GM23338 (cell line): ENCODE results near the gene VPS52. TPM values are rescaled to one million over a fixed set of nuclear protein-coding genes. Genes with fewer than 3 reads are reported as not detected.
"Not testable (repeated sequence)": the region's sequence is repeated elsewhere in the genome, so short reads cannot be mapped to it uniquely, and the experiment has no call there.

ENCODE experiments used
- ATAC-seq: fragments of 200-7000 bp; cut with Tn5 transposase; 3 replicates; pipeline ENCODE4 v1.9.1; 2020
- DNase-seq: peaks from one replicate; pipeline ENCODE4 v3.0.0-alpha.2; 2015; ENCODE audit warnings: low spot score
- H2AFZ ChIP-seq: fragments of 200-600 bp; sonication (generic); 2 replicates; pipeline ENCODE4 v1.8.0; 2016; ENCODE audit warnings: antibody characterized with exemption, mild to moderate bottlenecking, moderate library complexity
- H3F3A ChIP-seq: fragments of 200-600 bp; sonication (generic); replicated peaks from 2 replicates; pipeline ENCODE4 v1.8.0; 2017; ENCODE audit warnings: antibody characterized with exemption, mixed run types, low read depth
- H3K27ac ChIP-seq: fragments of 200-600 bp; sonication (generic); 2 replicates; pipeline ENCODE4 v1.6.1; 2016; ENCODE audit warnings: low read depth
- H3K27me3 ChIP-seq: fragments of 200-600 bp; sonication (generic); 2 replicates; pipeline ENCODE4 v1.8.0; 2016; ENCODE audit warnings: mild to moderate bottlenecking, mixed run types, moderate library complexity; ENCODE audit not compliant: insufficient read depth
- H3K36me3 ChIP-seq: fragments of 200-600 bp; sonication (generic); 2 replicates; pipeline ENCODE4 v1.8.0; 2016; ENCODE audit warnings: mild to moderate bottlenecking; ENCODE audit not compliant: insufficient read depth
- H3K4me1 ChIP-seq: fragments of 200-600 bp; sonication (generic); 2 replicates; pipeline ENCODE4 v1.8.0; 2016; ENCODE audit warnings: mild to moderate bottlenecking, moderate library complexity; ENCODE audit not compliant: insufficient read depth
- H3K4me2 ChIP-seq: fragments of 200-600 bp; sonication (generic); 2 replicates; pipeline ENCODE4 v1.7.1; 2017; ENCODE audit warnings: mixed run types
- H3K4me3 ChIP-seq: fragments of 200-600 bp; sonication (generic); 2 replicates; pipeline ENCODE4 v1.6.1; 2016; ENCODE audit warnings: mixed run types
- H3K79me2 ChIP-seq: fragments of 200-600 bp; sonication (generic); replicated peaks from 2 replicates; pipeline ENCODE4 v1.8.0; 2017; ENCODE audit warnings: mild to moderate bottlenecking; ENCODE audit not compliant: insufficient read depth
- H3K9me2 ChIP-seq: fragments of 200-600 bp; sonication (generic); 2 replicates; pipeline ENCODE4 v1.8.0; 2017; ENCODE audit not compliant: insufficient read depth
- H4K20me1 ChIP-seq: fragments of 200-600 bp; sonication (generic); replicated peaks from 2 replicates; pipeline ENCODE4 v1.8.0; 2017; ENCODE audit warnings: mild to moderate bottlenecking; ENCODE audit not compliant: insufficient read depth
- H3K27ac Mint-ChIP-seq: 2 replicates; pipeline ENCODE4 v1.8.0; 2020; ENCODE audit warnings: inconsistent platforms, mild to moderate bottlenecking, moderate library complexity, mixed read lengths
- H3K27me3 Mint-ChIP-seq: 3 replicates; pipeline ENCODE4 v1.8.0; 2022; ENCODE audit warnings: low read depth, mild to moderate bottlenecking, moderate library complexity, mixed read lengths, inconsistent platforms; ENCODE audit not compliant: insufficient read depth, poor library complexity
- H3K36me3 Mint-ChIP-seq: 3 replicates; pipeline ENCODE4 v1.8.0; 2021; ENCODE audit warnings: low read depth, mild to moderate bottlenecking, inconsistent platforms, moderate library complexity, mixed read lengths
- H3K4me1 Mint-ChIP-seq: 3 replicates; pipeline ENCODE4 v1.8.0; 2020; ENCODE audit warnings: mild to moderate bottlenecking, inconsistent platforms, mixed read lengths
- H3K4me3 Mint-ChIP-seq: 3 replicates; pipeline ENCODE4 v1.8.0; 2021; ENCODE audit warnings: moderate library complexity, mild to moderate bottlenecking, inconsistent platforms, mixed read lengths
- H3K9me3 Mint-ChIP-seq: 3 replicates; pipeline ENCODE4 v1.8.0; 2020; ENCODE audit warnings: moderate library complexity, mild to moderate bottlenecking, inconsistent platforms, mixed read lengths
- CREB1 ChIP-seq: fragments of 250-450 bp; sonication (Bioruptor Pico); IDR thresholded peaks from 2 replicates; pipeline ENCODE4 v1.5.0; 2020; ENCODE audit warnings: low read depth, mild to moderate bottlenecking, moderate library complexity
- ETS1 ChIP-seq: IDR thresholded peaks from 2 replicates; pipeline ENCODE4 v1.6.1; 2016; ENCODE audit warnings: antibody characterized with exemption
- EZH2 ChIP-seq: fragments of 200-600 bp; sonication (generic); IDR thresholded peaks from one replicate; pipeline ENCODE4 v1.8.0; 2017; ENCODE audit warnings: antibody characterized with exemption, mild to moderate bottlenecking, low read depth; ENCODE audit not compliant: unreplicated experiment
- EZH2phosphoT487 ChIP-seq: fragments of 200-600 bp; sonication (generic); IDR thresholded peaks from one replicate; pipeline ENCODE4 v1.8.1; 2018; ENCODE audit warnings: antibody characterized with exemption; ENCODE audit not compliant: unreplicated experiment
- JUNB ChIP-seq: IDR thresholded peaks from one replicate; pipeline ENCODE4 v1.6.1; 2016; ENCODE audit warnings: antibody characterized with exemption; ENCODE audit not compliant: unreplicated experiment
- NANOG ChIP-seq: IDR thresholded peaks from 2 replicates; pipeline ENCODE4 v1.6.1; 2016; ENCODE audit warnings: antibody characterized with exemption, borderline replicate concordance
- POLR2AphosphoS5 ChIP-seq: IDR thresholded peaks from 2 replicates; pipeline ENCODE4 v1.6.1; 2016; ENCODE audit warnings: antibody characterized with exemption, low read depth
- REST ChIP-seq: IDR thresholded peaks from one replicate; pipeline ENCODE4 v1.6.1; 2018; ENCODE audit warnings: antibody characterized with exemption; ENCODE audit not compliant: unreplicated experiment
- ZNF114 ChIP-seq: fragments of 250-450 bp; sonication (Bioruptor Pico); IDR thresholded peaks from 2 replicates; pipeline ENCODE4 v1.5.0; 2020; ENCODE audit warnings: mild to moderate bottlenecking, moderate library complexity
- ZNF331 ChIP-seq: fragments of 250-450 bp; sonication (Bioruptor Pico); IDR thresholded peaks from 2 replicates; pipeline ENCODE4 v1.5.0; 2020; ENCODE audit warnings: low read depth, mild to moderate bottlenecking, moderate library complexity
- ZNF462 ChIP-seq: fragments of 250-450 bp; sonication (Bioruptor Pico); IDR thresholded peaks from 2 replicates; pipeline ENCODE4 v1.5.0; 2020; ENCODE audit warnings: mild to moderate bottlenecking, moderate library complexity
- polyA plus RNA-seq: library from polyadenylated mRNA; unstranded; fragments of >200 nt; fragmentation: Nextera tagmentation; extraction: Ambion mirVana; gene quantifications from 2 replicates; pipeline ENCODE4 v1.2.1, GENCODE V29; 2016
- total RNA-seq: library from RNA; depleted of rRNA; stranded (reverse); fragments of >200 nt; shearing (Covaris generic); gene quantifications from 2 replicates; pipeline ENCODE4 v1.2.3, GENCODE V29; 2014

The VPS52 gene
- total and polyA plus RNA-seq, 2 experiments from 2014 or later: 27.9 to 31.1 TPM

GRCh38 chr6:33285214-33285613 lies 13.5 kb upstream of the VPS52 start:
- H3K27ac Mint-ChIP-seq, H3F3A ChIP-seq, H3K4me1 ChIP-seq, H3K27ac ChIP-seq, H2AFZ ChIP-seq, DNase-seq, H3K9me3 Mint-ChIP-seq, H3K27me3 ChIP-seq, H3K4me3 Mint-ChIP-seq, H3K4me1 Mint-ChIP-seq, H3K4me3 ChIP-seq, ATAC-seq, H3K9me2 ChIP-seq, H3K27me3 Mint-ChIP-seq, H3K4me2 ChIP-seq: not testable (repeated sequence)
- peaks cover 63% of the 10 kb centered on the region for H3K36me3 Mint-ChIP-seq
- Histone ChIP-seq H3K36me3 (peaks cover 25% of the 10 kb centered on the region), H4K20me1 (peaks cover 18% of the 10 kb centered on the region), H3K79me2 (peaks cover 29% of the 10 kb centered on the region)

GRCh38 chr6:33280539-33280938 lies 8.9 kb upstream of the VPS52 start:
- peaks cover 20% of the 10 kb centered on the region for H4K20me1 ChIP-seq
- H3K4me1 Mint-ChIP-seq: peaks cover 19% of the 10 kb centered on the region
- no peak for TF ChIP-seq ZNF462 (CRISPR knock-in tag)
- no peak for TF ChIP-seq CREB1
- no peak for TF ChIP-seq EZH2
- TF ChIP-seq JUNB: no peak
- TF ChIP-seq EZH2phosphoT487: no peak
- no peak for TF ChIP-seq ZNF114
- TF ChIP-seq ZNF331: no peak
- TF ChIP-seq NANOG: no peak
- no peak for TF ChIP-seq REST
- TF ChIP-seq ETS1: no peak
- no peak for TF ChIP-seq POLR2AphosphoS5

More at GRCh38 chr6:33280539-33280938, 8.9 kb upstream of the VPS52 start:
- Mint-ChIP-seq H3K9me3 (no peaks in the 10 kb centered on the region), H3K27ac (no peak overlapping the region), H3K4me3 (no peak overlapping the region), H3K27me3 (peaks cover 12% of the 10 kb centered on the region), H3K36me3 (peaks cover 71% of the 10 kb centered on the region)
- H3K36me3 ChIP-seq: peaks cover 18% of the 10 kb centered on the region
- peaks cover 38% of the 10 kb centered on the region for H3F3A ChIP-seq
- no peak overlapping the region for H3K4me3 ChIP-seq
- H3K9me2 ChIP-seq: no peaks in the 10 kb centered on the region
- H3K4me2 ChIP-seq: no peak overlapping the region
- peaks cover 20% of the 10 kb centered on the region for H3K4me1 ChIP-seq
- peaks cover 11% of the 10 kb centered on the region for H3K79me2 ChIP-seq
- DNase-seq: no peak
- no peak overlapping the region for H3K27ac ChIP-seq
- ATAC-seq: no peak
- no peaks in the 10 kb centered on the region for H3K27me3 ChIP-seq
- H2AFZ ChIP-seq: no peak overlapping the region
